HFFc6 (cell line): ENCODE measurements around the gene SMC1B. TPM values are rescaled to one million over a fixed set of nuclear protein-coding genes. Genes with fewer than 3 reads are reported as not detected.

ENCODE experiments used
- DNase-seq: peaks from one replicate; pipeline ENCODE4 v3.0.0-alpha.2; 2018
- H3K27ac Mint-ChIP-seq: 2 replicates; pipeline ENCODE4 v1.8.0; 2020; ENCODE audit warnings: mild to moderate bottlenecking, mixed read lengths
- H3K27me3 Mint-ChIP-seq: 2 replicates; pipeline ENCODE4 v1.8.0; 2021; ENCODE audit warnings: mild to moderate bottlenecking, moderate library complexity, mixed read lengths; ENCODE audit not compliant: insufficient read depth
- H3K36me3 Mint-ChIP-seq: 2 replicates; pipeline ENCODE4 v1.8.0; 2021; ENCODE audit warnings: low read depth, mixed read lengths
- H3K4me1 Mint-ChIP-seq: 2 replicates; pipeline ENCODE4 v1.8.0; 2020; ENCODE audit warnings: low read depth, mixed read lengths
- H3K4me3 Mint-ChIP-seq: 2 replicates; pipeline ENCODE4 v1.8.0; 2020; ENCODE audit warnings: mild to moderate bottlenecking, moderate library complexity, mixed read lengths
- H3K9me3 Mint-ChIP-seq: 2 replicates; pipeline ENCODE4 v1.8.0; 2020; ENCODE audit warnings: mild to moderate bottlenecking, mixed read lengths
- CTCF ChIP-seq: fragments of 200-600 bp; sonication (generic); IDR thresholded peaks from 2 replicates; pipeline ENCODE4 v1.5.0; 2021; ENCODE audit warnings: antibody characterized with exemption, mild to moderate bottlenecking
- total RNA-seq, 6 experiments: library from RNA; stranded (reverse); fragmentation: NEBNext Ultra II Directional; extraction: Animal tissue kit (Norgen Biotek cat#: 25700); gene quantifications; 2 replicates in 1 of 6; 3 replicates in 5 of 6; pipeline ENCODE4 v1.2.3, GENCODE V29; 2021

SMC1B gene
- total RNA-seq, 6 experiments from 2014 or later: 0.06 TPM; not detected in 5

- Mint-ChIP-seq H3K36me3 (peaks cover 22% of the 10 kb centered on the region), H3K27me3 (no peaks in the 10 kb centered on the region), H3K9me3 (no peaks in the 10 kb centered on the region), H3K27ac (no peak overlapping the region), H3K4me1 (peaks cover 25% of the 10 kb centered on the region), H3K4me3 (no peak overlapping the region)
- no peak for TF ChIP-seq CTCF
- no peak for DNase-seq
Observed at GRCh38 chr22:45320357-45320976, 92.9 kb downstream of the SMC1B start.

- H3K9me3 Mint-ChIP-seq: no peaks in the 10 kb centered on the region
- peak overlapping the region; percentile 93 for H3K27ac Mint-ChIP-seq
- H3K27me3 Mint-ChIP-seq: no peaks in the 10 kb centered on the region
- no peak for DNase-seq
- H3K4me1 Mint-ChIP-seq: peaks cover 25% of the 10 kb centered on the region
- H3K4me3 Mint-ChIP-seq: no peak overlapping the region
- peaks cover 16% of the 10 kb centered on the region for H3K36me3 Mint-ChIP-seq
- no peak for TF ChIP-seq CTCF
Observed at GRCh38 chr22:45319324-45319685, 94.1 kb downstream of the SMC1B start.

- Mint-ChIP-seq H3K4me3 (peak overlapping the region; percentile 76), H3K36me3 (peaks cover 12% of the 10 kb centered on the region), H3K9me3 (no peaks in the 10 kb centered on the region), H3K4me1 (peaks cover 25% of the 10 kb centered on the region), H3K27ac (peak overlapping the region; percentile 93), H3K27me3 (no peaks in the 10 kb centered on the region)
- no peak for DNase-seq
- TF ChIP-seq CTCF: no peak
Observed at GRCh38 chr22:45318558-45319323, 94.7 kb downstream of the SMC1B start.

GRCh38 chr22:45318168-45318557 lies 95.2 kb downstream of the SMC1B start:
- Mint-ChIP-seq H3K9me3 (no peaks in the 10 kb centered on the region), H3K27ac (peak overlapping the region; percentile 93), H3K36me3 (peaks cover 7% of the 10 kb centered on the region), H3K27me3 (no peaks in the 10 kb centered on the region), H3K4me1 (peaks cover 25% of the 10 kb centered on the region), H3K4me3 (peak overlapping the region; percentile 76)
- no peak for TF ChIP-seq CTCF
- peak; percentile 88 for DNase-seq

- Mint-ChIP-seq H3K36me3 (peaks cover 5% of the 10 kb centered on the region; the same call in 1 of the 2 replicates), H3K27ac (peak overlapping the region; percentile 93), H3K4me3 (no peak overlapping the region), H3K4me1 (peaks cover 25% of the 10 kb centered on the region), H3K27me3 (no peaks in the 10 kb centered on the region), H3K9me3 (no peaks in the 10 kb centered on the region)
- DNase-seq: peak; percentile 6
- peak; percentile 50 for TF ChIP-seq CTCF
Observed at GRCh38 chr22:45317551-45318167, 95.7 kb downstream of the SMC1B start.
